Measurements from ENCODE around the gene COX17.

COX17 gene

DNA sequence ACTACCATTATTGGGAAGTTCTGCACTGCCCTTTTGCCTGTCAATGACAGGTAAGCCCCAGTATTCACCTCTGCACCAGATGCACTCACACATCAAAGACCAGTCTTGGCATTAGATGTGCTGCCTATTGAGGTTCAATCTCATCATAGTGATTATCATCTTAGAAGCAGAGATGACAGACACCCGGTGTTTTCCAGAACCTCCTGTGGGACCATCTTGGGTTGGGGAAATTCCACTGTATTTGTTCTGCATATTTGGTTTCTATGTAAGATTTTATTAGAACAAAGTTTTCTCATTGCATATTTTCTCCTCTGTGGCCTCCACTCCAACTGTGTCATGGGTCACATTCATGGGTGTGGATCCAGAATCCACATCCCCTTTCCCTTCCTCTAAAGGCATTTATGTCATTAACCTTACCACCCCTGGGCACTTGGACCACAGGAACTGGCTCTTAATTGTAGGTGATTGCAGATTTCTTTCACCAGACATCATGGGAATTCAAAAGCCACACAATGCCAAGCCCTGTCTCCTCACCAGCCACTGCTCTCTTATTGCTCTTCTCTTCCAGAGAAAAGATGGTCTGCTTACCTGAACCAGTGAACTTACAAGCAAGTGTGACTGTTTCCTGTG, 48.3 kb downstream of the COX17 start:
- no peaks in the 10 kb centered on the region for H3K4me1 Mint-ChIP-seq

DNA sequence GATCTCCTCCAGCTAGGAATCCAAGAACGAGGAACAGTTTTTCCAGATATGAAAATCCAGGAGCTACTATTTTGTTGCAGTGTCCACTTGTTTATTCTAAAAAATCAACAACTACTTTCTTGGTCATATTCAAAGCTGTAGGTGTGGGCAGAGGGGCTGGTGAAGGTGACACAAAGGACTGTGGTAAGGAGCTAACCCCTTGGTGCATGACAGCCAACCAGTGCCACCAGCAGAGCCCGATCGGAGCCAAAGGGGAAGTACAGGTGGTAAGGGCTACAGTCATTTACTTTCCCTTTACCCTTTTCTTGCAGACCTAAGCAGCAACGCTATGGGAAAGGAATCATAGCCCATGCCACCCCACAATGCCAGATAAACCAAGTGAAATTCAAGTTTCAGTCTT, 48.8 kb downstream of the COX17 start:
- peaks cover 3% of the 10 kb centered on the region for H3K9me3 Mint-ChIP-seq
- H3K4me3 Mint-ChIP-seq, result no peak overlapping the region
- H3K27me3 Mint-ChIP-seq (ENCODE audit: low read depth), result peaks cover 3% of the 10 kb centered on the region
- H3K27ac Mint-ChIP-seq, result no peak overlapping the region
- H3K4me1 Mint-ChIP-seq, result no peaks in the 10 kb centered on the region
- TF ChIP-seq, protein P1, sequence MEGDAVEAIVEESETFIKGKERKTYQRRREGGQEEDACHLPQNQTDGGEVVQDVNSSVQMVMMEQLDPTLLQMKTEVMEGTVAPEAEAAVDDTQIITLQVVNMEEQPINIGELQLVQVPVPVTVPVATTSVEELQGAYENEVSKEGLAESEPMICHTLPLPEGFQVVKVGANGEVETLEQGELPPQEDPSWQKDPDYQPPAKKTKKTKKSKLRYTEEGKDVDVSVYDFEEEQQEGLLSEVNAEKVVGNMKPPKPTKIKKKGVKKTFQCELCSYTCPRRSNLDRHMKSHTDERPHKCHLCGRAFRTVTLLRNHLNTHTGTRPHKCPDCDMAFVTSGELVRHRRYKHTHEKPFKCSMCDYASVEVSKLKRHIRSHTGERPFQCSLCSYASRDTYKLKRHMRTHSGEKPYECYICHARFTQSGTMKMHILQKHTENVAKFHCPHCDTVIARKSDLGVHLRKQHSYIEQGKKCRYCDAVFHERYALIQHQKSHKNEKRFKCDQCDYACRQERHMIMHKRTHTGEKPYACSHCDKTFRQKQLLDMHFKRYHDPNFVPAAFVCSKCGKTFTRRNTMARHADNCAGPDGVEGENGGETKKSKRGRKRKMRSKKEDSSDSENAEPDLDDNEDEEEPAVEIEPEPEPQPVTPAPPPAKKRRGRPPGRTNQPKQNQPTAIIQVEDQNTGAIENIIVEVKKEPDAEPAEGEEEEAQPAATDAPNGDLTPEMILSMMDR (IDR thresholded peaks at IDR 0.05; ENCODE audit: unreplicated experiment in 3 of 3), result no peak
- no peaks in the 10 kb centered on the region for H3K36me3 Mint-ChIP-seq (ENCODE audit: low read depth)

More for the DNA sequence above, 48.3 kb downstream of the COX17 start:
- peaks cover 3% of the 10 kb centered on the region for H3K9me3 Mint-ChIP-seq
- no peak overlapping the region for H3K4me3 Mint-ChIP-seq
- TF ChIP-seq, protein P1 (IDR thresholded peaks at IDR 0.05; ENCODE audit: unreplicated experiment in 3 of 3), result no peak
- H3K27ac Mint-ChIP-seq, result no peak overlapping the region
- H3K27me3 Mint-ChIP-seq (ENCODE audit: low read depth), result peaks cover 3% of the 10 kb centered on the region
- H3K36me3 Mint-ChIP-seq (ENCODE audit: low read depth), result no peaks in the 10 kb centered on the region

DNA sequence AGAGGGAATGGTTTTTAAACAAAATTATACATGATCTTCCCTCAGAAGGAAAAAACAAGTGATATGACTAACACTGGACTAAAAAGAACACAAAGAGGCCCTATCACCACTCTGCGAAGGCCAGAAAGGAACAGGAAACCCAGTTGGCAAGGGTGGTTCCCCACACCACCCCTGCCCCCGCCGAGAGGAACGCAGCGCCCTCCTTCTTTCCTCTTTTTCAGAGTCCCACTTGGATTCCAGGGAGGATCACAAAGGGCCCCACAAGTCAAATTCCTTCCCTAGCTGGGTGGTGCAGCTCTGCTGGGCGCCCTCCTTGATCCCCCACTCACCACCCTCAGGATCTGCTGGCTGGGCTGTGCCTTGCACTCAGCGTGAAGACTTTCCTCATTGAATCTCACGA, 49.7 kb downstream of the COX17 start:
- no peak overlapping the region for H3K27ac Mint-ChIP-seq
- no peaks in the 10 kb centered on the region for H3K4me1 Mint-ChIP-seq
- H3K4me3 Mint-ChIP-seq, result no peak overlapping the region

DNA sequence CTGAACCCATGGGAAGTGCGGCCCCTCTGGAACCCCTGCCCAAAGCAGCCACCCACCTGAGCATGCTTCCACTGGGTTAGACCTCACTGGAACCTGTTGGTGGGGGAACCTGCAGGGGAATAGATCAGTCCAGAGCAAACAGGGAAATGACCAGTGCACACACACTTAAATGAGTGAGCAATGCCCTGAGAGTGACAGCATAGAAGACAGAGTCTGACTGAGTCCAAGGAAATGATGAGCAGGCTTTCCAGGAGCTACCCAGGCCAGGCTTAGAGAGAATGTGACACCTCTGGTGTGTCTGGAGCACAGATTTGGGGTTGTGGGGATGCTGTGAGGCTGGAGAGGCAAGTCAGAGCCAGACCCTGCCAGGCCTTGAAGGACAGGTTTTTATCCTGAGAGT, 51.0 kb downstream of the COX17 start:
- Mint-ChIP-seq H3K4me3 (no peak overlapping the region), H3K4me1 (no peaks in the 10 kb centered on the region), H3K36me3 (ENCODE audit: low read depth) (no peaks in the 10 kb centered on the region), H3K9me3 (peaks cover 3% of the 10 kb centered on the region), H3K27ac (no peak overlapping the region), H3K27me3 (ENCODE audit: low read depth) (peaks cover 3% of the 10 kb centered on the region)
- TF ChIP-seq, protein P1 (IDR thresholded peaks at IDR 0.05; ENCODE audit: unreplicated experiment in 3 of 3), result no peak

More for the DNA sequence above, 49.7 kb downstream of the COX17 start:
- Mint-ChIP-seq H3K27me3 (ENCODE audit: low read depth) (peaks cover 3% of the 10 kb centered on the region), H3K9me3 (peaks cover 3% of the 10 kb centered on the region), H3K36me3 (ENCODE audit: low read depth) (no peaks in the 10 kb centered on the region)
- TF ChIP-seq, protein P1 (IDR thresholded peaks at IDR 0.05; ENCODE audit: unreplicated experiment in 3 of 3), result no peak

DNA sequence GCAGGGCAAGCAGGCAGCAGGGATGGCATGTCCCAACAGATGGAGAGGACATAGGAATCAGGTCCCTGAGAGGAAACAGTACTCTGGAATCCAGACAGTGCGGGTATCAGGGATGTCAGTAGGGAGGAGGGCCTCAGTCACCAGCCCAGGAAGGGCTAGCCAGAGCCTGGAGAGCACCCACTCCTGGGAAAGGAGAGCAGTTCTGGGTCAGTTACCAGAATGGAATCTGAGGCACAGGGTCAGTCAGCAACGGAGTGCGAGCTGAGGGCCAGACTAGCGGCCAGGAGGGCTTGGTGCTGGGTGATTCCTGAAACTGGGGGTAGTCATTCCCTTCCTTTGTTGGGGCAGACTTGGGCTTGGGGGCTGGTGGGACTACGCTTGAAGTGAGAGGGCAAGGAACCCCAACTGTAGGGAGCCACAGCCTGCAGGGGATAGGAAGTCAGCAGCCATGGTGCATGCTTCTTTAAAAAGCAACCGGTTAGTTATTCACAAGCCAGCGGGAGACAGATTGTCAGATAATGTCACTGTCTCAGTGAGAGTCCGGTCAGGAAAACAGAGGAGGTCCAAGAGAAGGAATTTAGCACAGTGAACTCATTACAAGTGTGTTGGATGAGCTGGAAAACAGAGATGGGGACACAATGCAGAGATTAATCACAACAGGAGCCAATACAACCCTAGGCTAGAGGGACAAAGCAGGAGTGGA, 51.6 kb downstream of the COX17 start:
- TF ChIP-seq, protein P1 (IDR thresholded peaks at IDR 0.05; ENCODE audit: unreplicated experiment in 3 of 3), result no peak
- peaks cover 3% of the 10 kb centered on the region for H3K9me3 Mint-ChIP-seq
- H3K36me3 Mint-ChIP-seq (ENCODE audit: low read depth), result no peaks in the 10 kb centered on the region
- no peaks in the 10 kb centered on the region for H3K4me1 Mint-ChIP-seq
- H3K27ac Mint-ChIP-seq, result peak overlapping the region in 1 of 3 experiments; percentile 14
- H3K27me3 Mint-ChIP-seq (ENCODE audit: low read depth), result peaks cover 8% of the 10 kb centered on the region
- H3K4me3 Mint-ChIP-seq, result no peak overlapping the region

All from nephron (organoid).